HEK293 (cell line): ENCODE measurements around the gene METAP1D.

Experiments used
- GFI1B ChIP-seq: fragments of 450-650 bp; formaldehyde crosslinking; IDR thresholded peaks from 2 replicates; pipeline ENCODE4 v1.5.1; 2016; ENCODE audit warnings: missing biosample characterization, missing genetic modification characterization
- KLF8 ChIP-seq: fragments of 450-650 bp; formaldehyde crosslinking; IDR thresholded peaks from 2 replicates; pipeline ENCODE4 v1.5.1; 2016; ENCODE audit warnings: missing biosample characterization, missing genetic modification characterization
- MYNN ChIP-seq: fragments of 450-650 bp; formaldehyde crosslinking; IDR thresholded peaks from 2 replicates; pipeline ENCODE4 v1.5.1; 2016; ENCODE audit warnings: missing biosample characterization, missing genetic modification characterization, borderline replicate concordance
- MZF1 ChIP-seq: fragments of 450-650 bp; formaldehyde crosslinking; IDR thresholded peaks from 2 replicates; pipeline ENCODE4 v1.5.1; 2017; ENCODE audit warnings: missing biosample characterization, missing genetic modification characterization, borderline replicate concordance
- RBAK ChIP-seq: fragments of 450-650 bp; formaldehyde crosslinking; IDR thresholded peaks from 2 replicates; pipeline ENCODE4 v1.5.1; 2016; ENCODE audit warnings: missing biosample characterization, missing genetic modification characterization
- SALL2 ChIP-seq: fragments of 450-650 bp; formaldehyde crosslinking; IDR thresholded peaks from 2 replicates; pipeline ENCODE4 v1.5.0; 2017; ENCODE audit warnings: missing biosample characterization, mild to moderate bottlenecking, missing genetic modification characterization, borderline replicate concordance
- SETDB1 ChIP-seq: IDR thresholded peaks from one replicate; pipeline ENCODE4 v1.6.1; 2017; ENCODE audit warnings: mild to moderate bottlenecking, low read length, moderate library complexity, mixed read lengths; ENCODE audit not compliant: insufficient read length
- SP2 ChIP-seq: fragments of 450-650 bp; formaldehyde crosslinking; IDR thresholded peaks from 2 replicates; pipeline ENCODE4 v1.5.1; 2016; ENCODE audit warnings: missing biosample characterization, missing genetic modification characterization
- TRIM28 ChIP-seq: IDR thresholded peaks from 2 replicates; pipeline ENCODE4 v1.6.1; 2011; ENCODE audit warnings: low read length, control low read depth, borderline replicate concordance
- ZBTB17 ChIP-seq: fragments of 450-650 bp; formaldehyde crosslinking; IDR thresholded peaks from 2 replicates; pipeline ENCODE4 v1.5.1; 2016; ENCODE audit warnings: missing biosample characterization, missing genetic modification characterization
- ZBTB48 ChIP-seq: fragments of 450-650 bp; formaldehyde crosslinking; IDR thresholded peaks from 2 replicates; pipeline ENCODE4 v1.5.1; 2016; ENCODE audit warnings: missing biosample characterization, missing genetic modification characterization
- ZFP3 ChIP-seq: fragments of 450-650 bp; formaldehyde crosslinking; IDR thresholded peaks from 2 replicates; pipeline ENCODE4 v1.5.1; 2016; ENCODE audit warnings: low read depth, missing biosample characterization, missing genetic modification characterization
- ZNF114 ChIP-seq: fragments of 450-650 bp; formaldehyde crosslinking; IDR thresholded peaks from 2 replicates; pipeline ENCODE4 v1.5.0; 2017; ENCODE audit warnings: missing biosample characterization, missing genetic modification characterization
- ZNF169 ChIP-seq: fragments of 450-650 bp; formaldehyde crosslinking; IDR thresholded peaks from 2 replicates; pipeline ENCODE4 v1.5.1; 2016; ENCODE audit warnings: missing biosample characterization, missing genetic modification characterization
- ZNF174 ChIP-seq: fragments of 450-650 bp; formaldehyde crosslinking; IDR thresholded peaks from 2 replicates; pipeline ENCODE4 v1.5.0; 2017; ENCODE audit warnings: missing biosample characterization, mild to moderate bottlenecking, missing genetic modification characterization
- ZNF292 ChIP-seq: fragments of 450-650 bp; formaldehyde crosslinking; IDR thresholded peaks from 2 replicates; pipeline ENCODE4 v1.5.1; 2016; ENCODE audit warnings: low read depth, missing biosample characterization, missing genetic modification characterization, borderline replicate concordance
- ZNF366 ChIP-seq: fragments of 450-650 bp; formaldehyde crosslinking; conservative IDR thresholded peaks from 2 replicates; pipeline ENCODE4 v1.5.1; 2016; ENCODE audit warnings: missing biosample characterization, missing genetic modification characterization
- ZNF391 ChIP-seq: fragments of 450-650 bp; formaldehyde crosslinking; IDR thresholded peaks from 2 replicates; pipeline ENCODE4 v1.5.1; 2016; ENCODE audit warnings: low read depth, missing biosample characterization, missing genetic modification characterization, borderline replicate concordance
- ZNF416 ChIP-seq: fragments of 450-650 bp; formaldehyde crosslinking; IDR thresholded peaks from 2 replicates; pipeline ENCODE4 v1.5.1; 2016; ENCODE audit warnings: missing biosample characterization, missing genetic modification characterization
- ZNF529 ChIP-seq: fragments of 450-650 bp; formaldehyde crosslinking; IDR thresholded peaks from 2 replicates; pipeline ENCODE4 v1.5.1; 2017; ENCODE audit warnings: missing genetic modification characterization, missing biosample characterization; ENCODE audit not compliant: insufficient replicate concordance
- ZNF555 ChIP-seq: fragments of 450-650 bp; formaldehyde crosslinking; conservative IDR thresholded peaks from 2 replicates; pipeline ENCODE4 v1.5.1; 2017; ENCODE audit warnings: missing biosample characterization, mild to moderate bottlenecking, missing genetic modification characterization, inconsistent platforms
- ZNF704 ChIP-seq: fragments of 450-650 bp; formaldehyde crosslinking; IDR thresholded peaks from 2 replicates; pipeline ENCODE4 v1.5.1; 2016; ENCODE audit warnings: missing biosample characterization, missing genetic modification characterization
- ZNF707 ChIP-seq: fragments of 450-650 bp; formaldehyde crosslinking; IDR thresholded peaks from 2 replicates; pipeline ENCODE4 v1.5.1; 2016; ENCODE audit warnings: missing biosample characterization, missing genetic modification characterization
- ZNF747 ChIP-seq: fragments of 450-650 bp; formaldehyde crosslinking; IDR thresholded peaks from 2 replicates; pipeline ENCODE4 v1.5.1; 2016; ENCODE audit warnings: missing biosample characterization, missing genetic modification characterization
- ZSCAN16 ChIP-seq: fragments of 450-650 bp; formaldehyde crosslinking; IDR thresholded peaks from 2 replicates; pipeline ENCODE4 v1.5.1; 2016; ENCODE audit warnings: missing biosample characterization, missing genetic modification characterization
- TF ChIP-seq, protein P1 (sequence below): fragments of 450-650 bp; formaldehyde crosslinking; IDR thresholded peaks from 2 replicates; pipeline ENCODE4 v1.5.1; 2016; ENCODE audit warnings: missing biosample characterization, missing genetic modification characterization, borderline replicate concordance
- TF ChIP-seq, protein P2 (sequence below): fragments of 450-650 bp; formaldehyde crosslinking; IDR thresholded peaks from 2 replicates; pipeline ENCODE4 v1.5.1; 2016; ENCODE audit warnings: missing biosample characterization, missing genetic modification characterization
- TF ChIP-seq, protein P3 (sequence below): fragments of 450-650 bp; formaldehyde crosslinking; IDR thresholded peaks from 2 replicates; pipeline ENCODE4 v1.5.1; 2016; ENCODE audit warnings: missing biosample characterization, missing genetic modification characterization

Gene METAP1D

DNA sequence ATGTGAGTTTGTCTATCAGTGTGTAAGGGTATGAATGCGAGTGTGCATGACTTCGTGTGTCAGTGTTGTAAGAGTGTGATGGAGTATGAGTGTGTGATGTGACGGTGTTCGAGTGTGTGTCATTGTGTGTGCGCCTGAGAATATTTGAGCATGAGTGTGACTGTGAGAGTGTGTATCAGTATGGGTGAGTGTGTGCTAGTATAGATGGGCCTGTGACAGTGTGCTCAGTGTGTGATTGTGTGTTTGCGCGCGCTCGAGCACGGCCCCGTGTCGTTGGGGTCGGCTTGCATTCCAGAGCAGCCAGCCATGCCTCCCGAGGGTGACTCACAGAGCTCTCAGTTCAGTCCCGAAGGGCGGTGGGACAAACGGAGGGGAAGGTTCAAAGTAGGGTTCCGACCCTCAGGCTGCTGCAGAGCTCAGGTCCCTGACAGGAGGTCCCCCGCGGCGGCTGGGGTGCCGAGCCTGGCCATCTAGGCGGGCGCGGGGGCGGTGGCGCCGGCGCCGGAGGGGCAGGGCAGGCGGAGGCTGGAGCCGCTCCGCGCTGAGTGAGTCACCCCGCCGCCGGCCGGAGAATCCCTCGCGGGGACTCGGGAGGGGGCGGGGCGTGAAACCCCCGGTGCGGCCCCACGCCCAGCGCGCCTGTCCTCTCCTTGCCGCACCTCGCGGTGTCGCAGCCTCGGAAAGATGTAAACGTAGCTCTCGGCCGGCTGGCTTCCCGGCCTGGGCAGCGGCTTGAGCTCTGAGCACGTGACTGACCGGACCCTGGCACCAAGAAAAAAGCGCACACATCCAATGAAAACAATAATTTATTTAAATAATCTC is 99.1 kb downstream of the METAP1D start (continued):
- TF ChIP-seq, protein P1, sequence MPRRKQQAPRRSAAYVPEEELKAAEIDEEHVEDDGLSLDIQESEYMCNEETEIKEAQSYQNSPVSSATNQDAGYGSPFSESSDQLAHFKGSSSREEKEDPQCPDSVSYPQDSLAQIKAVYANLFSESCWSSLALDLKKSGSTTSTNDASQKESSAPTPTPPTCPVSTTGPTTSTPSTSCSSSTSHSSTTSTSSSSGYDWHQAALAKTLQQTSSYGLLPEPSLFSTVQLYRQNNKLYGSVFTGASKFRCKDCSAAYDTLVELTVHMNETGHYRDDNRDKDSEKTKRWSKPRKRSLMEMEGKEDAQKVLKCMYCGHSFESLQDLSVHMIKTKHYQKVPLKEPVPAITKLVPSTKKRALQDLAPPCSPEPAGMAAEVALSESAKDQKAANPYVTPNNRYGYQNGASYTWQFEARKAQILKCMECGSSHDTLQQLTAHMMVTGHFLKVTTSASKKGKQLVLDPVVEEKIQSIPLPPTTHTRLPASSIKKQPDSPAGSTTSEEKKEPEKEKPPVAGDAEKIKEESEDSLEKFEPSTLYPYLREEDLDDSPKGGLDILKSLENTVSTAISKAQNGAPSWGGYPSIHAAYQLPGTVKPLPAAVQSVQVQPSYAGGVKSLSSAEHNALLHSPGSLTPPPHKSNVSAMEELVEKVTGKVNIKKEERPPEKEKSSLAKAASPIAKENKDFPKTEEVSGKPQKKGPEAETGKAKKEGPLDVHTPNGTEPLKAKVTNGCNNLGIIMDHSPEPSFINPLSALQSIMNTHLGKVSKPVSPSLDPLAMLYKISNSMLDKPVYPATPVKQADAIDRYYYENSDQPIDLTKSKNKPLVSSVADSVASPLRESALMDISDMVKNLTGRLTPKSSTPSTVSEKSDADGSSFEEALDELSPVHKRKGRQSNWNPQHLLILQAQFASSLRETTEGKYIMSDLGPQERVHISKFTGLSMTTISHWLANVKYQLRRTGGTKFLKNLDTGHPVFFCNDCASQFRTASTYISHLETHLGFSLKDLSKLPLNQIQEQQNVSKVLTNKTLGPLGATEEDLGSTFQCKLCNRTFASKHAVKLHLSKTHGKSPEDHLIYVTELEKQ = peak; percentile 54; the same call in 1 of the 2 replicates
- peak; percentile 44; the same call in 1 of the 2 replicates for TF ChIP-seq ZSCAN16
- no peak for TF ChIP-seq ZNF416 (tag by site-specific recombination)
- no peak for TF ChIP-seq SETDB1
- no peak for TF ChIP-seq ZFP3
- no peak for TF ChIP-seq ZNF555 (tag by site-specific recombination)
- TF ChIP-seq ZNF704 (tag by site-specific recombination) = no peak
- no peak for TF ChIP-seq GFI1B (tag by site-specific recombination)
- TF ChIP-seq TRIM28 = peak; percentile 49; the same call in 1 of the 2 replicates
- TF ChIP-seq ZBTB48 = peak; percentile 80; the same call in 1 of the 2 replicates
- no peak for TF ChIP-seq ZNF169 (tag by site-specific recombination)
- TF ChIP-seq KLF8 (tag by site-specific recombination) = peak; percentile 79
- TF ChIP-seq, protein P2, sequence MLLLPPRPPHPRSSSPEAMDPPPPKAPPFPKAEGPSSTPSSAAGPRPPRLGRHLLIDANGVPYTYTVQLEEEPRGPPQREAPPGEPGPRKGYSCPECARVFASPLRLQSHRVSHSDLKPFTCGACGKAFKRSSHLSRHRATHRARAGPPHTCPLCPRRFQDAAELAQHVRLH (tag by site-specific recombination) = peak; percentile 68; the same call in 1 of the 2 replicates
- TF ChIP-seq ZNF529 = no peak
- peak; percentile 68 for TF ChIP-seq SP2
- TF ChIP-seq MYNN (tag by site-specific recombination) = no peak
- no peak for TF ChIP-seq SALL2 (tag by site-specific recombination)
- TF ChIP-seq, protein P3, sequence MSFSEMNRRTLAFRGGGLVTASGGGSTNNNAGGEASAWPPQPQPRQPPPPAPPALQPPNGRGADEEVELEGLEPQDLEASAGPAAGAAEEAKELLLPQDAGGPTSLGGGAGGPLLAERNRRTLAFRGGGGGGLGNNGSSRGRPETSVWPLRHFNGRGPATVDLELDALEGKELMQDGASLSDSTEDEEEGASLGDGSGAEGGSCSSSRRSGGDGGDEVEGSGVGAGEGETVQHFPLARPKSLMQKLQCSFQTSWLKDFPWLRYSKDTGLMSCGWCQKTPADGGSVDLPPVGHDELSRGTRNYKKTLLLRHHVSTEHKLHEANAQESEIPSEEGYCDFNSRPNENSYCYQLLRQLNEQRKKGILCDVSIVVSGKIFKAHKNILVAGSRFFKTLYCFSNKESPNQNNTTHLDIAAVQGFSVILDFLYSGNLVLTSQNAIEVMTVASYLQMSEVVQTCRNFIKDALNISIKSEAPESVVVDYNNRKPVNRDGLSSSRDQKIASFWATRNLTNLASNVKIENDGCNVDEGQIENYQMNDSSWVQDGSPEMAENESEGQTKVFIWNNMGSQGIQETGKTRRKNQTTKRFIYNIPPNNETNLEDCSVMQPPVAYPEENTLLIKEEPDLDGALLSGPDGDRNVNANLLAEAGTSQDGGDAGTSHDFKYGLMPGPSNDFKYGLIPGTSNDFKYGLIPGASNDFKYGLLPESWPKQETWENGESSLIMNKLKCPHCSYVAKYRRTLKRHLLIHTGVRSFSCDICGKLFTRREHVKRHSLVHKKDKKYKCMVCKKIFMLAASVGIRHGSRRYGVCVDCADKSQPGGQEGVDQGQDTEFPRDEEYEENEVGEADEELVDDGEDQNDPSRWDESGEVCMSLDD (tag by site-specific recombination) = peak; percentile 79
- peak; percentile 93; the same call in 1 of the 2 replicates for TF ChIP-seq ZNF391
- peak; percentile 53; the same call in 1 of the 2 replicates for TF ChIP-seq MZF1 (tag by site-specific recombination)
- no peak for TF ChIP-seq ZNF707
- no peak; the same call in 1 of the 2 replicates for TF ChIP-seq RBAK
- no peak for TF ChIP-seq ZNF114 (tag by site-specific recombination)
- TF ChIP-seq ZNF747 (tag by site-specific recombination) = no peak
- TF ChIP-seq ZBTB17 (tag by site-specific recombination) = peak; percentile 91
- no peak for TF ChIP-seq ZNF366 (tag by site-specific recombination)
- TF ChIP-seq ZNF174 (tag by site-specific recombination) = no peak
- no peak for TF ChIP-seq ZNF292 (tag by site-specific recombination)
